ENCODE measurements around the gene MED12. TPM values are rescaled to one million over a fixed set of nuclear protein-coding genes. Genes with fewer than 3 reads are reported as not detected.

Gene MED12
- total RNA-seq, 2 donors from 2014 or later, result 57.5 to 86.5 TPM

DNA sequence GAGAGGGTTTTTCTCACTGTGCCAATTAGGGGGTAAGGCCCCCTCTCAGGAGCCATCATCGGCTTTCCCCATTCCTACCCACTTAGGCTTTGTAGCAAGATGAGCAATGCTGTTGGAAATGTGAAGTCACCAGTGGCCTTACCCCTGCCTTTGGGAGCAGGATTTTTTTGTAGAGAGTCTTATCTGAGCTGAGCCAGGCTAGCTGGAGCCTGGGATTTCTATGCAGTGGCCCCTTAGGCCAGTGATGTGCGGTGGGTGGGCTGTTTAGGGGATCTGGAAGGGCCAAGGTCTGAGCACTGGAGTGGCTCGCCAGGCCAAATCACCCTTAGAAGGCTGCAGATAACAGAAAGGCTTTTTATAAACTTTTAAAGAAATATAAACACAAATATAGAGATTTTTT lies 16.1 kb upstream of the MED12 start:
- peak overlapping the region in 1 of 2 donors; percentile 88 for H3K27ac Mint-ChIP-seq
- H3K9me3 Mint-ChIP-seq, result no peaks in the 10 kb centered on the region
- DNase-seq (ENCODE audit: low spot score in 2 of 2), result no peak
- peaks cover 15 to 26% of the 10 kb centered on the region in 2 donors for H3K36me3 Mint-ChIP-seq
- no peak for ATAC-seq

DNA sequence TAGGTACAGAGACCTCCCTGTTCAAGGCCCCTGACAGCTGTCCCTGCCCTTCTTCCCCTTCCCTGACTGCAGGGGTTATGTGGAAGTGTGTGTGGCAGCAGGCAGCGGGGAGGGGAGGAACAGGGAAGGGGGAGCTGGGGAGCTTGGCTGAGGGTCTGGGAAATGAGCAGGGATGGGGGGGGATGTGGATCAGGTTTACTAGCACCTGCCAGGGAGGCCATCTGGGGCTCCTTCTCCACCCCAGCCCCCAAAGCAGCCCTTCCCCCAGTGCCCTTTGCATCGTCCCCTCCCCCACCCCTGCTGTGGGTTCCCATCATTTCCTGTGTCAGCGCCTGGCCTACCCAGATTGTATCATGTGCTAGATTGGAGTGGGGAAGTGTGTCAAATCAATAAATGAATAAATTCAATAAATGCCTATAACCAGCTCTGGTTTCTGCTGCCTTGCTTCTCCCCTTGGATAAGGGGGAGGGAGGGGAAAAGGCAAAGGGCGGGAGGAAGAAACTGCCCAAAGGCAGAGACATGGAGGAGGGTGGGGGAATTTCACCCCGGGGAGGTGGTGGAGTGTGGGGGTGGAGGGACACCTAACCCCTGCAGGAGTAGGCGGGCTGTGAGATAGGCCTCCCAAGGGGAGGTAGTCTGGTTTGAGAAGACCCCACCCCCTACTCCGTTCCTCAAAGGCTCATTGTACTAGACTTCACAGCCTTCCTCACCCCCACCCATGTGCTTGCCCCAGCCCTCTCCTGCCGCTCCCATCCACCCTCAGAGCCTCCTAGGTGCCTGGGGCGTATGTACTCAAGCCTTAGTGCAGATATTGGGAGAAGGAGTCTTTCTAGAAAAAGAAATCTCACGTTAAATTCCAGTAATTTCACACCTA lies 15.0 kb upstream of the MED12 start:
- Mint-ChIP-seq H3K36me3 (peaks cover 24 to 36% of the 10 kb centered on the region in 2 donors), H3K27ac (peak overlapping the region; percentile 88 to 92), H3K9me3 (no peaks in the 10 kb centered on the region)
- DNase-seq (ENCODE audit: low spot score in 2 of 2), result no peak
- peak; percentile 30 to 55 for ATAC-seq

DNA sequence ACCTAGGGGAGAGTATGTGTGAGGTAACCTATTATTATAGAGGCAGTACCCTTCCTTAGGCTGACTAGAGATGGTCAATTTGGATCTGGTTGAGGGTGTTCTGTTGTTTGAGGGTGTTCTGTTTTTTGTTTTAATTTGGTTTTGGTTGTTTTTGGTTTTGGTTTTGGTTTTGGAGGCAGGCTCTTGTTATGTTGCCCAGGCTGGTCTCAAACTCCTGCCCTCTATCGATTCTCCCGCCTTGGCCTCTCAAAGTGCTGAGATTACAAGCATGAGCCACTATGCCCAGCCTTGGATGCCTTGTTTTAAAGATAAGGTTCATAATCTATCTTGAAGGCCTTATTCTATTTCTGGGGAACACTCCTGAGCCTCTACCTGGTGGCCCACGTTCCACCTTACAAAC lies 12.8 kb upstream of the MED12 start:
- H3K9me3 Mint-ChIP-seq, result no peaks in the 10 kb centered on the region
- ATAC-seq (no peak), DNase-seq (ENCODE audit: low spot score in 2 of 2) (no peak)
- peak overlapping the region; percentile 72 to 77 for H3K27ac Mint-ChIP-seq
- peaks cover 46 to 59% of the 10 kb centered on the region in 2 donors for H3K36me3 Mint-ChIP-seq

DNA sequence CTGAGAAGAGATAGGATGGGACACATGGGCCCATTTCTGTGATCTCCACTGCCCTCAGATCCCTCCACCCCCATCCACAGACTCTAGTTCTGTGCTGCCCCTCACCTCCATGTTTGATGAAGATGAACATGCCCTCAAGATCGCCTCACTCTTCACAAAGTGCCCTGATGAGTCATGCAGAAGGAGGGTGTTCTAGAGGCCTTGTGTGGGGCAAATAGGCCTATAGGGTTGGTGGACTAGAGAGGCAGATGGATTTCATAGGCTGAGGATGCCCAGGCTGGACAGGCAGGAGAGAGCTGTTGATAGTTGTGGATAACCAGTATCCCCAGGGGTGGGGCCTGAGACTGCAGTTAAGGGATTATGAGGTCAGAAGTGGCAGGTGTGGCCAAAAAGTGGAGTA lies 12.0 kb upstream of the MED12 start, which contains the start of gene CXorf65:
Gene CXorf65, minus strand, starts transcription at position 314 of the 400 bp plus-strand sequence. Its CDS starts 184 bp downstream, at position 130.
- H3K9me3 Mint-ChIP-seq, result no peaks in the 10 kb centered on the region
- H3K27ac Mint-ChIP-seq, result peak within 1 kb of the TSS; percentile 72 to 98
- DNase-seq (ENCODE audit: low spot score in 2 of 2) (no peak), ATAC-seq (peak; percentile 58 to 63)
- peaks cover 54 to 67% of the 10 kb centered on the region in 2 donors for H3K36me3 Mint-ChIP-seq

DNA sequence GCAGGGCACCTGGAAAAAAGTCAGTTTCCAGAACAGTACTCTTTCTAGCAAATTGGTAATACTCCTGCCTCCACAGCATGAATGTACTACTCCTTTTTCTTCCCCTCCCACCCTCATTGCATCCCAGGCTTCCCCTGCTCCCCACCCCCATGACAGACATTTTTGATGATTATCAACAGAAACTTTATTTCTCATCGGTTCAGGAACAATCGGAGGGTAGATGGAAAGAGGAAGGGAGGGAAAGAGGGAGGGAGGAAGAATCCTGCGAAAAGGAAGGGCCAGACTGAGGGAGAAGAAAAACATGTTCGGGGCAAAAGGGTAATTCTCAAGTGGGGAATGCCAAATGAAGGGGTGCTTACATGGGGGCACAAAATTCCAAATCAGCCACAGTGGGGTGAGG lies 11.2 kb upstream of the MED12 start:
- DNase-seq (ENCODE audit: low spot score in 2 of 2) (no peak), ATAC-seq (no peak)
- Mint-ChIP-seq H3K9me3 (no peaks in the 10 kb centered on the region), H3K36me3 (peaks cover 54 to 68% of the 10 kb centered on the region in 2 donors), H3K27ac (peak overlapping the region; percentile 50 to 98)

DNA sequence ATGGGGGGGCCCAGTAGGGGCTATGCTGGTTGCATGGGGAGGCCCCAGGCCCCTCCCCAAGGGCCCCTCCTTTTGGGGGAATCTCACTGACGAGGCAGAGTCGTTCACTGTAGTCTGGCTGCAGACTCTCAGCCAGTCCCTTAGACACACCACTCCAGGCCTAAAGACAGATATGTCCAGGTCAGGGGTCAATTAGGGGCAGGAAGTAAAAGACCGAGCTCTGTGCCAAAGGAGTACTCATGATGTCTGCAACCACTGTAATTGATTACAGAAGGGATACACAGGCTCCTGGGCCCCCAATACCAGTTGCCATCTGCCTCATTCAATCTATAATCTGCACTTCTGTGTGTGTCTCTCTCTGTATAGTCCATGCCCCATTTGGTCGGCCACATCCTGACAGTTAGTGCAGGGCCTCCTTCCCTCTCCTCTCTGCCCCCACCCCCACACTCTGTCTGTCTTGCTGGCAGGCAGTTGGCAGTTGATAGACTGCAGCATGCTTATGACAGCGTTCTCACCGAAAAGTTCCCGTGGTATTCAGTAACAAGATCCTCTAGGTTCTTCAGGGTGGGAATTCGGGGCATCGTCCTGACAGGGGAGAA lies 10.5 kb upstream of the MED12 start:
- DNase-seq (ENCODE audit: low spot score in 2 of 2) (no peak), ATAC-seq (no peak)
- Mint-ChIP-seq H3K36me3 (peaks cover 54 to 68% of the 10 kb centered on the region in 2 donors), H3K27ac (peak overlapping the region; percentile 97 to 98), H3K9me3 (no peaks in the 10 kb centered on the region)

DNA sequence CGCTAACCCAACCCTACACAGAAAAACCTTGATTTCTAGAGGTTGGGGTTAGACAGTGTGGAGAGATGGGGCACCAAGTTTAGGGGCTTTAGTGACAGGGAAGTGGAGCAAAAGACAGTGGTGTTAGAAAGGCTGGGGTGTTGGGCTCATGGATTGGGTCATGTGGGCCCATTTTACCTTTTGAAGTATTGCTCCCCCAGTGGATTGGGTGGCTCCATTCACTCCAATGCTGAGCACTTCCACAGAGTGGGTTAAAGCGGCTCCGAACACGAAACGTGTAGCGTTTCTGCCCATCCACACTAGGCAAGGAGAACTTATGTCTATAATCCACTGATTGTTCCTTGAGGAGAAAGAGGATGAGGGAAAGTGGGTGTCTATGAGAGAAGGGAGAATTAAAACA lies 9.3 kb upstream of the MED12 start:
- DNase-seq (ENCODE audit: low spot score in 2 of 2), result no peak
- Mint-ChIP-seq H3K36me3 (peaks cover 52 to 65% of the 10 kb centered on the region in 2 donors), H3K27ac (peak overlapping the region; percentile 97 to 98), H3K9me3 (no peaks in the 10 kb centered on the region)
- no peak for ATAC-seq

DNA sequence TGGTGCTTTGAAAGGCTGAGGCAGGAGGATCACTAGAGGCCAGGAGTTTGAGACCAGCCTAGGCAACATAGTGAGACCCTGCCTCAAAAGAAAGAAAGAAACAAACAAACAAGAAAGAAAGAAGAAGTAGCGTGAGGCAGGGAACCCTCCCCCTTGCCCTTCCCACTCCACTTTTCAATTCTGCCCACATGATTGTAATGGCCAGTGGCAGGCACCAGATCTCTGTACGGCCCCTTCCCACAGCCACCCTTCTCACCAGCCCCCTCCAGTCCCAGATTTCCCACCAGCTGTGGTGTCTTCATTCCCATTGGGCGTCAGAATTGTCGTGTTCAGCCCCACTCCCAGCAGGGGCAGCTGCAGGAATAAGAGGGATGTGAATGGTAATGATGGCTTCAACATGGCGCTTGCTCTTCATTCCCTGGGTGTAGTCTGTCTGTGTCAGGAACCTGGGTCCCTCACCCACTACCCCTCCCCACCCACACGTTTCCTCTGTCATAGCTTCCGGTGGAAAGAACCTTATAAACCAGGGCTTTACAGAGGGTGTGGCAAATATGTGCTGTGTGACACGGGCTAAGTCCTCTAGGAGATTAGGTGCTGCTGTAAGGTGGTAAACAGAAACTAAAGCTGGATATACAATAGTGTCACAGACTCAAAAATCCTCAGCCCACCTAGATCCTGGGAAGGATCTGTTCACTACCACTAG lies 7.1 kb upstream of the MED12 start, which contains the start of gene IL2RG:
Gene IL2RG, minus strand, starts transcription at position 437 of the 703 bp plus-strand sequence. Its CDS starts 38 bp downstream, at position 399.
- Mint-ChIP-seq H3K27ac (peak within 1 kb of the TSS; percentile 96 to 98), H3K36me3 (peaks cover 44 to 49% of the 10 kb centered on the region in 2 donors), H3K9me3 (no peaks in the 10 kb centered on the region)
- DNase-seq (ENCODE audit: low spot score in 2 of 2) (peak; percentile 60 to 75), ATAC-seq (peak; percentile 89 to 94)

DNA sequence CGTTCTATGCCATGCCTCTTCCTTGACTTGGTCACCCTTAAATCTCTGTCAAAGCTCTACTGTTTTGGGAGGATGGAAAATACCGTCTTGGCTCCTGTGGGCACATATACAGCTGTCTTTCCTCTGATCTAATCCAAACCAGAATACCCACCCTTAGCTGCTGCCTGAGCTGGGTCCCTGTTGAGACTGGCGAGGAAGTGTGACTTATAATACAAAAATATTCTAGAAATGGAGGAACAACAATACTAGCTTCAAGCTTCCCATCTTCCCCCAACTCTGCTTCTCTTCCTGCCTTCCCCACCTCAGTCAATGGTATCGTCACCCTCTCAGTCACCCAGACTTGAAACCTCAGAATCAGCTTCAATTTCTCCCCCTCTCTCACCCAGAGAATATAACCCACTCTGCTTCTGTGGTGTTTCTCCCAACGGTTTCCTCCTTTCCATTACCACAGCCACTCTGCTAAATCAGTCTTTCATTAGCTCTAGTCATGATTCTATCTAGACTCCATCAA lies 6.4 kb upstream of the MED12 start:
- no peak for DNase-seq (ENCODE audit: low spot score in 2 of 2)
- H3K9me3 Mint-ChIP-seq, result no peaks in the 10 kb centered on the region

DNA sequence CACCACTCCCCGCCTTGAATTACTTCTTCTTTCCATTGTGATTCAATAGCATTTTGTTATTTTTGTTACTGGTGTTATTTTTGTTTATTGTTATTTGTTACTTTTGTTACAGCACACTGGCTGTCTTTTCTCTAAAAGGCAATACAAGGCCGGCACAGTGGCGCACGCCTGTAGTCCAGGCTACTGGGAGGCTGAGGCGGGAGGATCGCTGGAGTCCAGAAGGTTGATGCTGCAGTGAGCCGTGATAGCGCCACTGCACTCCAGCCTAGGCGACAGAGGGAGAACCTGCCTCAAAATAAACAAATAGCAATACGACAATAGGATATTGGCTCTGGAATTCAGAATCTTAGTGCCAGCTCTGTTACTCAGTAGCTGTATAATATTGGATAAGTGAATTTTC lies 1.0 kb upstream of the MED12 start:
- Mint-ChIP-seq H3K36me3 (no peaks in the 10 kb centered on the region), H3K9me3 (no peaks in the 10 kb centered on the region), H3K27ac (no peak overlapping the region)
- no peak for ATAC-seq
- no peak for DNase-seq (ENCODE audit: low spot score in 2 of 2)

More for the DNA sequence above, 6.4 kb upstream of the MED12 start:
- peak; percentile 50 to 54 for ATAC-seq
- Mint-ChIP-seq H3K27ac (peak overlapping the region; percentile 96 to 98), H3K36me3 (peaks cover 39 to 44% of the 10 kb centered on the region in 2 donors)

DNA sequence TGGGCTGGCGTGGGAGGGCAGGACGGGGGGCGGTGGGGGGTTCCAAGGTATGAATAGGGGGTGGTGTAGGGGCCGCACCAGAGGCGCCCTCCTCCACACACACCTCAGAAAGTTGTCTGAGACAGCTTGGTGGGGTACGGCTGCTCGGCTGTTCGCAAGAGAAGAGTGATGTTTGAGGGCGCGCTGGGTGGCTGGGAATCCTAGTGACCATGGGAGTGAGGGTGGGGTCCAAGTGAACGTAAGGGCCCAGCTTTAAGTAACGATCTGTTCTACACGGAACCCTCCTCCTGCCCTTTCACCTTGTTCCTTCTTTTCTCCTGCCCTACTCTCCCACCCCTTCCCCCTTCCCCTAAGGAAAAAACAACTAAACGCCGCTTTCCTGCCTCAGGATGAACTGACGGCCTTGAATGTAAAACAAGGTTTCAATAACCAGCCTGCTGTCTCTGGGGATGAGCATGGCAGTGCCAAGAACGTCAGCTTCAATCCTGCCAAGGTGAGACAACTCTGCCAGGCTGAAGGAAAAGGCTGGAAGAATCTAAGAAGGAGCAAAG lies 664 bp downstream of the MED12 start:
- ATAC-seq (peak; percentile 6 to 23), DNase-seq (ENCODE audit: low spot score in 2 of 2) (no peak)
- Mint-ChIP-seq H3K9me3 (no peaks in the 10 kb centered on the region), H3K36me3 (peaks cover 0 to 2% of the 10 kb centered on the region in 2 donors), H3K27ac (peak overlapping the region; percentile 82 to 84)

DNA sequence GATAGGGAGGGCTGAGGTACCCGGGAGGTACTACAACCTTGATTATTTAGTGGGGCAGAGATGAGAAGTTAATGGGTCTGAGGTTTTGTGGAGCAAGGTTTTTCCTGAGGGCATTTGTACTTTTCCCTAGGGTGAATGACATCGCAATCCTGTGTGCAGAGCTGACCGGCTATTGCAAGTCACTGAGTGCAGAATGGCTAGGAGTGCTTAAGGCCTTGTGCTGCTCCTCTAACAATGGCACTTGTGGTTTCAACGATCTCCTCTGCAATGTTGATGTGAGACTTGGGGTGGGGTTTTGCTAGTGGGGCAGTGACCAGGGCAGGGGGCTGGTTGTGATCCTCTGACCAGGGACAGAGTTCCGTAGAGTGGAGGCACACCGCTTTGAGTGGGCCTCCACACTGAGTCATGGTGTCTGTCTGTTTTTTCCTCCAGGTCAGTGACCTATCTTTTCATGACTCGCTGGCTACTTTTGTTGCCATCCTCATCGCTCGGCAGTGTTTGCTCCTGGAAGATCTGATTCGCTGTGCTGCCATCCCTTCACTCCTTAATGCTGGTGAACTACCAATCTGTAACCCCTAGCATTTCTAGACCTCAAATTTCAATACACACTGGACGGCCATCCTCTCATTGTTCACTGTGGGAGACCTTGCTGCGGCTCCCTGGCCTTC lies 9.9 kb downstream of the MED12 start:
- Mint-ChIP-seq H3K27ac (peak overlapping the region; percentile 63 to 90), H3K36me3 (peaks cover 19% of the 10 kb centered on the region in 2 donors), H3K9me3 (no peaks in the 10 kb centered on the region)
- ATAC-seq (peak in 1 of 2 donors; percentile 52), DNase-seq (ENCODE audit: low spot score in 2 of 2) (no peak)

DNA sequence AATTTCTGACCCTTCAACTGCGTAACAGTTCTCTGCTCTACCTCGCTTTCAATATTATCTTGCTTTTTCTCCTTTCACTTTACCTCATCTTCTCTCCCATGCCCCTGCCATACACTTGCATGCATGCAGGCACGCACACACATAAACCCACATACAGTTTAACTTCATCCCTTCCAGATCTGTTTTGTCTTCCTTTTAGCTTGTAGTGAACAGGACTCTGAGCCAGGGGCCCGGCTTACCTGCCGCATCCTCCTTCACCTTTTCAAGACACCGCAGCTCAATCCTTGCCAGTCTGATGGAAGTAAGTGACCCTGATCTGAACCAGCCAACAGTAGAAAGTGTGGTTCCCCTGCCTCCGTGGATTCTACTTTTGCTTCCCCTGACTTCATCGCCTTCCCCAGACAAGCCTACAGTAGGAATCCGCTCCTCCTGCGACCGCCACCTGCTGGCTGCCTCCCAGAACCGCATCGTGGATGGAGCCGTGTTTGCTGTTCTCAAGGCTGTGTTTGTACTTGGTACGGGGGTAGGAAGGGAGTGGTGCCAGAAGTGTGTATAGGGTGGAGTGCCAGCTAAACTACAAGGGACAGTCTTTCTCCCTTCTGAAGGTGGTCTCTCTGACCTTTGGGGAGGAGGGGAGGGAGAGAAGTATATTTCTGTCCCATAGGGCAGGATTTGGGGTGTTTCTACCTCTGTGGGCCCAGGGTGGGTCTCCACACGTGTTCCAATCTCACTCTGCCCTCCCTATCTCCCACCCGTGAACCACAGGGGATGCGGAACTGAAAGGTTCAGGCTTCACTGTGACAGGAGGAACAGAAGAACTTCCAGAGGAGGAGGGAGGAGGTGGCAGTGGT lies 10.7 kb downstream of the MED12 start:
- Mint-ChIP-seq H3K27ac (peak overlapping the region; percentile 63 to 90), H3K36me3 (peaks cover 16 to 19% of the 10 kb centered on the region in 2 donors), H3K9me3 (no peaks in the 10 kb centered on the region)
- peak; percentile 85 to 87 for ATAC-seq
- peak; percentile 66 to 71 for DNase-seq (ENCODE audit: low spot score in 2 of 2)

DNA sequence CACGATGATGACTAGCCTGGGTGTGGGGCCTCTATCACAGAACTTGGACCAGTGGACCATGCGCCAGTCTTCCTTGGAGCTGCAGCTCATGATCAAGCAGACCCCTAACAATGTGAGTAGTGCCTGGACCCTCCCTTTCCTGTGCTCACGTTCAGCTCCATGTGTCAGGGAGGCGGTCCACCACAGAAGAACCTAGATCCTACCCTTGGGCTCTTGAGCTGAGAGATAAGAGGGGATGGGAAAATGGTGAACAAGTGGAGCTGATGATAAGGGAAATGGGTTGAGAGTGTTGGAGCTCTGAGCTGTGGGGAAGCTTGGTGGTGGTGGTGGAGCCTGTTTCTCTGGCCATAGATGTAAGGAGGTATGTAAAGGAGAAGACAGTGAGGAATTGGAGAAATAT lies 13.1 kb downstream of the MED12 start:
- peaks cover 17 to 19% of the 10 kb centered on the region in 2 donors for H3K36me3 Mint-ChIP-seq
- ATAC-seq (no peak), DNase-seq (ENCODE audit: low spot score in 2 of 2) (no peak)
- H3K9me3 Mint-ChIP-seq, result no peaks in the 10 kb centered on the region
- H3K27ac Mint-ChIP-seq, result peak overlapping the region in 1 of 2 donors; percentile 75

DNA sequence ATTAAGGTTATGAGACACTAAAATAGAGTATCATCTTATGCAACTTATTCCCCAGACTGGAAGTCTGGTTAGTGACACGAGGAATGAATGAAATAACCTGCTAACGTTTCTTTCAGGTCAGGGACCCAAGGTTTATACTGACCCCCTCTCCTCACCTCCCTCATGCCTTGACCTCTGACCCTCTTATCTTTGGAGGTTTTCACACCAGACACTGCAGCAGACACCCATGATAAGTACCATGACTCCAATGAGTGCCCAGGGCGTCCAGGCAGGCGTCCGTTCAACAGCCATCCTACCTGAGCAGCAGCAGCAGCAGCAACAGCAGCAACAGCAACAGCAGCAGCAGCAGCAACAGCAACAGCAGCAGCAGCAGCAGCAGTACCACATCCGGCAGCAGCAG lies 22.0 kb downstream of the MED12 start:
- DNase-seq (ENCODE audit: low spot score in 2 of 2) (no peak), ATAC-seq (no peak)
- H3K27ac Mint-ChIP-seq, result no peak overlapping the region
- peaks cover under 1 to 7% of the 10 kb centered on the region in 2 donors for H3K36me3 Mint-ChIP-seq
- H3K9me3 Mint-ChIP-seq, result no peaks in the 10 kb centered on the region

Measured in activated naive CD4-positive, alpha-beta T cell treated with anti-CD3 and anti-CD28 coated beads, Interleukin-2, amount 50 U/mL, for 72 hours (primary cell).